ENCODE results near the gene SNRPD1.
A peak's percentile ranks its signal among the peaks of the same experiment; 100 is the strongest.
"Not testable (repeated sequence)": the region's sequence is repeated elsewhere in the genome, so short reads cannot be mapped to it uniquely, and the experiment has no call there.

The SNRPD1 gene

GRCh38 chr18:21612125-21613039 is at the start of gene SNRPD1:
TSS of gene SNRPD1 (plus strand) at chr18:21612314. CDS start at chr18:21612430, 116 bp downstream.
- peak; percentile 95 for DNase-seq

- no peak for DNase-seq
These were observed 40.3 kb upstream of the SNRPD1 start for GRCh38 chr18:21571772-21572171.

- no peak for DNase-seq
These were observed 36.5 kb upstream of the SNRPD1 start for GRCh38 chr18:21575656-21576055.

- DNase-seq: no peak
These were observed 27.7 kb upstream of the SNRPD1 start for GRCh38 chr18:21584391-21584790.

GRCh38 chr18:21592361-21592760 is 19.8 kb upstream of the SNRPD1 start:
- DNase-seq: not testable (repeated sequence)

- peak; percentile 24 for DNase-seq
These were observed 18.4 kb upstream of the SNRPD1 start for GRCh38 chr18:21593540-21594257.

GRCh38 chr18:21597620-21598019 is 14.5 kb upstream of the SNRPD1 start:
- no peak for DNase-seq

- DNase-seq: no peak
These were observed 13.2 kb upstream of the SNRPD1 start for GRCh38 chr18:21598726-21599584.

- peak; percentile 44 for DNase-seq
These were observed 12.3 kb upstream of the SNRPD1 start for GRCh38 chr18:21599585-21600525.

GRCh38 chr18:21600526-21601410 is 11.3 kb upstream of the SNRPD1 start, which contains the start of gene ESCO1:
TSS of gene ESCO1 (minus strand) at chr18:21600704. CDS start at chr18:21574843, 25,861 bp downstream.
- peak; percentile 98 for DNase-seq

- DNase-seq: no peak
These were observed 9.9 kb upstream of the SNRPD1 start for GRCh38 chr18:21602299-21602587.

- peak; percentile 9 for DNase-seq
These were observed 7.4 kb upstream of the SNRPD1 start for GRCh38 chr18:21604671-21605070.

GRCh38 chr18:21605213-21605612 is 6.9 kb upstream of the SNRPD1 start:
- DNase-seq: no peak

- DNase-seq: not testable (repeated sequence)
These were observed 551 bp upstream of the SNRPD1 start for GRCh38 chr18:21611401-21612124.

- DNase-seq: not testable (repeated sequence)
These were observed 9.5 kb downstream of the SNRPD1 start for GRCh38 chr18:21621640-21622039.

- peak; percentile 5 for DNase-seq
These were observed 17.1 kb downstream of the SNRPD1 start for GRCh38 chr18:21629089-21629832.

- no peak for DNase-seq
These were observed 20.3 kb downstream of the SNRPD1 start for GRCh38 chr18:21632393-21632792.

GRCh38 chr18:21634588-21635199 is 22.6 kb downstream of the SNRPD1 start:
- DNase-seq: no peak

- DNase-seq: no peak
These were observed 24.7 kb downstream of the SNRPD1 start for GRCh38 chr18:21636769-21637168.
